Measurements from ENCODE around the gene ENO3.

The ENO3 gene

GRCh38 chr17:4999430-5000093, 48.6 kb downstream of the ENO3 start:
- Histone ChIP-seq H3K36me3 (ENCODE audit: control insufficient read depth, insufficient read depth, low read length) (no peaks in the 10 kb centered on the region), H3K27me3 (ENCODE audit: control insufficient read depth, insufficient read depth, low read length) (no peaks in the 10 kb centered on the region), H3K4me1 (peaks cover 5% of the 10 kb centered on the region), H3K4me3 (ENCODE audit: low read depth, low read length) (peak overlapping the region; percentile 88), H3K4me2 (ENCODE audit: low read length) (peak overlapping the region; percentile 95), H3K9ac (no peak overlapping the region), H2AFZ (no peak overlapping the region), H3K79me2 (no peaks in the 10 kb centered on the region), H3K9me3 (ENCODE audit: control insufficient read depth, low read length) (no peaks in the 10 kb centered on the region), H3K27ac (no peak overlapping the region)
- TF ChIP-seq CTCF (IDR thresholded peaks at IDR 0.05), result no peak

- H3K27ac ChIP-seq, result no peak overlapping the region
- no peaks in the 10 kb centered on the region for H3K36me3 ChIP-seq (ENCODE audit: control insufficient read depth, insufficient read depth, low read length)
- no peak overlapping the region for H2AFZ ChIP-seq
- H3K4me2 ChIP-seq (ENCODE audit: low read length), result peak overlapping the region; percentile 14
- no peak overlapping the region for H3K9ac ChIP-seq
- H3K79me2 ChIP-seq, result no peaks in the 10 kb centered on the region
- H3K27me3 ChIP-seq (ENCODE audit: control insufficient read depth, insufficient read depth, low read length), result no peaks in the 10 kb centered on the region
- H3K4me1 ChIP-seq, result peaks cover 5% of the 10 kb centered on the region
- no peak overlapping the region for H3K4me3 ChIP-seq (ENCODE audit: low read depth, low read length)
- H3K9me3 ChIP-seq (ENCODE audit: control insufficient read depth, low read length), result no peaks in the 10 kb centered on the region
- TF ChIP-seq CTCF (IDR thresholded peaks at IDR 0.05), result no peak
These were observed 49.3 kb downstream of the ENO3 start for GRCh38 chr17:5000237-5000639.

- TF ChIP-seq CTCF (IDR thresholded peaks at IDR 0.05), result no peak
- Histone ChIP-seq H3K36me3 (ENCODE audit: control insufficient read depth, insufficient read depth, low read length) (no peaks in the 10 kb centered on the region), H3K4me1 (no peaks in the 10 kb centered on the region), H3K4me3 (ENCODE audit: low read depth, low read length) (peak overlapping the region; percentile 7), H3K79me2 (no peaks in the 10 kb centered on the region), H3K9me3 (ENCODE audit: control insufficient read depth, low read length) (no peaks in the 10 kb centered on the region), H3K4me2 (ENCODE audit: low read length) (peak overlapping the region; percentile 43), H3K27me3 (ENCODE audit: control insufficient read depth, insufficient read depth, low read length) (no peaks in the 10 kb centered on the region), H3K27ac (no peak overlapping the region), H2AFZ (no peak overlapping the region), H3K9ac (no peak overlapping the region)
These were observed 51.3 kb downstream of the ENO3 start for GRCh38 chr17:5002121-5002788.

GRCh38 chr17:5003214-5003867, 52.4 kb downstream of the ENO3 start:
- Histone ChIP-seq H3K27ac (no peak overlapping the region), H3K9me3 (ENCODE audit: control insufficient read depth, low read length) (no peaks in the 10 kb centered on the region), H3K9ac (no peak overlapping the region), H3K4me3 (ENCODE audit: low read depth, low read length) (no peak overlapping the region), H3K79me2 (no peaks in the 10 kb centered on the region), H3K4me2 (ENCODE audit: low read length) (no peak overlapping the region), H3K36me3 (ENCODE audit: control insufficient read depth, insufficient read depth, low read length) (no peaks in the 10 kb centered on the region), H3K27me3 (ENCODE audit: control insufficient read depth, insufficient read depth, low read length) (no peaks in the 10 kb centered on the region), H2AFZ (no peak overlapping the region), H3K4me1 (no peaks in the 10 kb centered on the region)
- TF ChIP-seq CTCF (IDR thresholded peaks at IDR 0.05), result no peak
